Prostate gland (tissue), 2 donors: ENCODE data around the gene RIPOR3.

Experiments
- CTCF ChIP-seq, 4 experiments: fragments of 200-600 bp in 2 of 4; fragments of 450-650 bp in 2 of 4; sonication (generic) in 2 of 4; IDR thresholded peaks; 1 replicate in 3 of 4; 2 replicates in 1 of 4; pipeline ENCODE4 v1.5.1; 2016 to 2019; ENCODE audit warnings: antibody characterized with exemption in 4 of 4, mild to moderate bottlenecking in 2 of 4, moderate library complexity in 2 of 4
- POLR2A ChIP-seq: fragments of 450-650 bp; IDR thresholded peaks from one replicate; pipeline ENCODE4 v1.6.1; 2016; ENCODE audit warnings: antibody characterized with exemption, mild to moderate bottlenecking
- POLR2AphosphoS5 ChIP-seq: sonication (generic); formaldehyde crosslinking; IDR thresholded peaks from one replicate; pipeline ENCODE4 v1.6.1; 2017; ENCODE audit warnings: antibody characterized with exemption

GRCh38 chr20:50720026-50720425 lies 28.7 kb upstream of the RIPOR3 start:
- TF ChIP-seq POLR2A (no peak), CTCF (IDR thresholded peaks at IDR 0.05) (no peak), POLR2AphosphoS5 (no peak)
